Epidermal melanocyte (primary cell): ENCODE data around the gene RALA.
A peak's percentile ranks its signal among the peaks of the same experiment; 100 is the strongest.
"Not testable (repeated sequence)": the region's sequence is repeated elsewhere in the genome, so short reads cannot be mapped to it uniquely, and the experiment has no call there.

Source experiments
- DNase-seq: peaks from one replicate; pipeline ENCODE4 v3.0.0; 2011; ENCODE audit warnings: low spot score; ENCODE audit not compliant: insufficient read length

Gene RALA

DNA sequence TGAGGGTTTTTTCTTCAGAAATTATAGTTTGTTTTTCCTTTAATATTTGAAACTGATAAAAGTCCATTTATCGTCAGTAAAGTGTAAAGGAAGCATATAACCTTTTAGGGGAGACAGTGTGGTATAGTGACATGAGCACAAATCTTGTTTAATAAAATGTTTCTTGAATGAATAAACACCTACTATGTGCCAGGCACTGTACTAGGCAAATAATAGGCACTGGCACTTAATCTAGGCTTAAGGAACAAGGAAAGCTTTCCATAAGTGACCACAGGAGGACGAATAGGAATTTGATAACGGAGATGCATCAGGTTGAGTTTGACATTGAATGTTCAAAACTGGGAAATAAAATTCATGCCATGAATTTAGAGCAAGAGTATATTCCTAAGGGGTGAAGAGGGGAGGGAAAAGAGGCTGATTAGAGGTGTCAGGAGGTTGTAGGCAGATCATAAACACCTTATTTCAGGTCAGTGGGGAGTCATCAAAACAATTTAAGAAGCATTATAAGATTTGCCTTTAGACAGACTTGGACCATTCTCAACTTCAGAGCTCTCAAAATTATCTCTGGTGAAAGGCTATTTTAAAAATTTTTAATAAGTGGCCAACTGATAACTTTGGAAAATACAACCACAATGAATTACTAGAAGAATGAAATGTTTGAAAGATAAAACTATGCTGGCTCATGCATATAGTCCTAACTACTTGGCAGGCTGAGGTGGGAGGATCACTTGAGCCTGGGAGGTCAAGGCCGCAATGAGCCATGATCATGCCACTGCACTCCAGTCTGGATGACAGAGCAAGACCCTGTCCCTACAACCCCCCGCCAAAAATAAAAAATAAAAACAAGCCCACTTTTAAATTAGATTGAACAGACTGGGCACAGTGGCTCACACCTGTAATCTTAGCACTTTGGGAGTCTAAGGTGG is 22.4 kb downstream of the RALA start:
- no peak for DNase-seq

DNA sequence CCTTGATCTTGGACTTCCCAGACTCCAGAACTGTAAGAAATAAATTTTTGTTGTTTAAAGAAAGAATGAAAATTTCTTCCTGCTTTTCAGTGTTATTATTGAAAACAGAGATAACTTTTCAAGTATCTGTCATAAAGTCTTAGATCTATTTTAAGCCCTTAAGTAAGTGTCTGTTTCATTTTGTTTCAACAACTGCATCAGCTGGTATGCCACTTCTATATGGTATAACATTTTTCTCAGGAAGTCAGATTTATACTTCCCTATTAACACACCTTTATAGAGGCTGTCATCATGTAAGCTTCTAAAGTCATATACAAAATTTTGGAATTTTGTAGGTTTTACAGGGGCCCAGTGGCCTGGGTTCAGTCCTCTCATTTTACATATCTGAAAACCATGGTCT is 24.4 kb downstream of the RALA start:
- DNase-seq: no peak

DNA sequence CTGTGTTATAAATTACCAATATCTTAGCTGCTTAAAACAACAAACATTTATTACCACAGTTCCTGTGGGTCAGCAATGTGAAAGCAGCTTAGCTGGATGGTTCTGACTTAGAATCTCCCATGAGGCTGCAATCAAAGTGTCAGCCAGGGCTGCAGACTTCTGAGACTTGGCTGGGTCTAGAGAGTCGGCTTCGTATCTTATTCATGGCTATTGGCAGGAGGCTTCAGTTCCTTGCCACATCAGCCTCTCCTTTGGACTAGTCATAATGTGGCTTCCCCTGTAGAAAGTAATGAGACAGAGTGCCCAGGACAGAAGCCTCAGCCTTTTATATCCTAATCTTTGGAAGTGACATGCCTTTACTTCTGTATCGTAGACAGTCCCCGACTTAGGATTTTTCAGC is 27.3 kb downstream of the RALA start:
- no peak for DNase-seq

- DNase-seq: peak; percentile 41
Measured at GRCh38 chr7:39651265-39651664, 27.9 kb downstream of the RALA start.

GRCh38 chr7:39656415-39656814 is 33.0 kb downstream of the RALA start:
- no peak for DNase-seq

DNA sequence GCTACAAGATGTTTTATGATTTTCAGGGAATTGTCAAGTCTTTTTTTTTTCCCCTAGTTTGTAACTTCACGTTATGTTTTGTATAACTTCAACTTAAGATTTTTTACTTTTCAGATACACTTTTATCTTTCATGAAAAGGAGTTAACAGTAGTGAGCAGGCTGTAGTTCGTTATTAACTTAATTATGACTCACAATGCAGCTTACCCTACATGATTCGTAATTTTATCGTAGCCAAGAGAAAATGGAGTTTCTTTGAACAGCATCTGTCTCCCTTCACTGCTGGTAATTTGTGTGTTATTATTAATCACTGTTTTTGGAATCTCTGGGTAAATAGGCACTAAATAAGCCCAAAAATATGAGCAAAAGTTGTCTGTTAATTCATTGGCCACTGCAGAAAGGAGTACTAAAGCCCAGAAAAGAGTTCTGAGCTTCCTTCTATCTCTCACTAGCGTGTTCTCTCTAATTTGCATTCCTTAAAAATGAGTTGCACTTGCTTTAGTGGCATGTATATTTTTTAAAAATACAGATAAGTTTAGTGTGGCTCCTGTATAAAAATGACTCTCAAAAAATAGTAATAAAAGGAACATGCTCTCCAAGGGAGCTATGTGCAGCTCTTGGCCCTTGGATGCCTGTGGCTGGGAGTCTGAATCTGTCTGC is 36.1 kb downstream of the RALA start:
- no peak for DNase-seq

GRCh38 chr7:39661960-39662359 is 38.6 kb downstream of the RALA start:
- DNase-seq: no peak

DNA sequence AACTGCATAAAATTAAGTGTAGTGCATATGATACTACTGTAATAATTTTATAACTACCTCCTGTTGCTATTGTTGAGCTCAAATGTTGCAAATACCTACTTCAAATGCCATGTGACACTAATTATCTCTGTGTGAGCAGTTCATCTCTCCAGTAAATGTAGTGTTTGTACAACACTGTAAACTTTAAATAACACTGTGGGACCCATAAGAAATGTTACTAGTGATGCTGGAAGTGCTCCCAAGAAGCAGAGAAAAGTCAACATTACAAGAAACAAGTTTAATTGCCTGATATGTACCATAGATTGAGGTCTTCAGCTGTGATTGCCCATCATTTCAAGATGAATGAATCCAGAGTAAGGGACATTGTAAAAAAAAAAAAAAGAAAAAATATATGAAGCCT is 39.9 kb downstream of the RALA start:
- no peak for DNase-seq

DNA sequence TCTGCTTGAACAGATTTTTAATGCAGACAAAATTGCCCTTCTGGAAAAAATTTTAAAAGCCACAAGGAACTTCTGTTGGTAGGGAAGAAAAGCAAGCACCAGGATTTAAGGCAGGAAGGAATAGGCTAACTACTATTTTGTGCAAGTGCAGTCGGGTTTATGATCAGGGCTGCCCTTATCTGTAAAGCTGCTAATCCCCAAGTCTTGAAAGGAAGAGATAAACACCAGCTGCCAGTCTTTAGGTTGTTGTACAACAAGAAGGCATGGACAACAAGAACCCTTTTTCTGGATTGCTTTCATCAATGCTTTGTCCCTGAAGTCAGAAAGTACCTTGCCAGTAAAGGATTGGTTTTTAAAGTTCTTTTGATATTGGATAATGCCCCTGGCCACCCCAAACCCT is 40.7 kb downstream of the RALA start:
- DNase-seq: no peak

DNA sequence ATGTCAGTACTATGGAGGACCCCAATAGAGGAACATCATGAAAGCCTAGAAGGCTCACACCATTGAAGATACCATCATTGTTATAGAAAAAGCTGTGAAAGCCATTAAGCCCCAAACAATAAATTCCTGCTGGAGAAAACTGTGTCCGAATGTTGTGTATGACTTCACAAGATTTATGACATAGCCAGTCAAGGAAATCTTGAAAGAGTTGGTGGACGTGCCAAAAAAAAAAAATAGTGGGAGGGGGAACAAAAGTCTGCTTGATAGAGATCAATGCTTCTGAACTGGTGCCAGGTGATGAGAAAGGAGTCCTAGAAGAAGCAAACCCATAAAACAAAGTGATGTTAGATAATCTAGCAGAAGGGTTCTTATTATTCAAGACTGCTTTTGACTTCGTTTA is 41.2 kb downstream of the RALA start:
- DNase-seq: no peak

DNA sequence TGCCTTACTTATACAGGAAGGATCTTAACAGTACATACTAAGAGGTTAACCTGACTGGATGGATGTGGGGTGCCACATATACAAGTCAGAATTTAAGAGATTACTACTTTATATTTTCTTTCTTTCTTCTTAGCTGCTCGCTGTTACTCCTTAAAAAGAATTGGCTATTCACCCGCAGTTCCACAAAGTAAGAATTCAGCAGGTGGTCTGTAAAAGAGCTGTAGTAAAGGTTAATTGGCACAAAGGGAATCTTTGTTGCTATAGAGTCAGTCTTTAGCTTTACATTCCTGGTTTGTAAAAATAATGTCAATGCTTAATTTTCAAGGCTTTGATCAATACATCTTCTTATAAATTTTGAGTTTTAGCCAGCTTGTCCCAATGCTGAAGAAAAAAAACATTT is 43.2 kb downstream of the RALA start:
- DNase-seq: no peak

GRCh38 chr7:39667341-39667923 is 44.1 kb downstream of the RALA start:
- DNase-seq: no peak

DNA sequence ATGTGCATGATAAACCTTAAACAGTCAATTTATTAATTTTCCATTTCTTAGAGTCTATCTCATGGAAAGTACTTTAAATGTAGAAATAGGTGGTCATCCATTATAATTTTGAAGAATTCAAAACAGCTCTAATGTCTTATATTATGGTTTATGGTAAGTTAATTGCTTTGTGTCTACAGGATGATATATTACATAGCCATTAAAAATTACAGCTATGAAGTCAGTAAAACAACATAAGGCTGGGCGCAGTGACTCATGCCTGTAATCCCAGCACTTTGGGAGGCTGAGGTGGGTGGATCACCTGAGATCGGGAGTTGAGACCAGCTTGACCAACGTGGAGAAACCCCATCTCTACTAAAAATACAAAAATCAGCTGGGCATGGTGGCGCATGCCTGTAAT is 44.9 kb downstream of the RALA start:
- DNase-seq: not testable (repeated sequence)

- no peak for DNase-seq
Measured at GRCh38 chr7:39670052-39670451, 46.7 kb downstream of the RALA start.

GRCh38 chr7:39670934-39671333 is 47.6 kb downstream of the RALA start:
- no peak for DNase-seq

- DNase-seq: no peak
Measured at GRCh38 chr7:39672176-39672575, 48.8 kb downstream of the RALA start.

DNA sequence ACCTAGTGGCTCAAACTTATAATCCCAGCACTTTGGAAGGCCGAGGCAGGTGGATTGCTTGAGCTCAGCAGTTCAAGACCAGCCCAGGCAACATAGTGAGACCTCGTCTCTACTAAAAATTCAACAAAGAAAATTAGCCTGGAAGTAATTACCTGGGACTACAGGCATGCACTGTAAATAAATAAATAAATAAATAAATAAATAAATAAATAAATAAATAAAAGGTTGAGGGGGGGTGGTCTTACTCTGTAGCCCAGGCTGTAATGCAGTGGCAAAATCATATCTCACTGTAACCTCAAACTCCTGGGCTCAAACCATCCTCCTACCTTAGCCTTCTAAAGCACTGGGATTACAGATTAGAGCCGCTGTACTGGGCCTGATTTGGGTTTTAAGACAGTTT is 50.5 kb downstream of the RALA start:
- no peak for DNase-seq

DNA sequence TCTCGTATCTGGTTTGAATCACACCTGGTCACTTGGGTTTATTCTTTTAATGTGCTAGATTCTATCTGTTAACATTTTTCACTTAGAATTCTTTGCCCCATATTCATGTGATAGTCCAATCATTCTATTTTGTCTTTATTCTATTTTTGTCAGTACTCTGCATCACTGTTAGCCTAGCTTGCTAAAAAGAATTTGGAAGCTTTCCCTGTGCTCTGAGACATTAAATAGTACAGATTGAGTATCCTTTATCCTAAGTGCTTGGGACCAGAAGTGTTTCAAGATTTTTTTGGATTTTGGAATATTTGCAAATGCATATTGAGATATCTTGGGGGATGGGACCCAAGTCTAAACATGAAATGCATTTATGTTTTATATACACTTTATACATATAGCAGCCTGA is 51.0 kb downstream of the RALA start:
- no peak for DNase-seq

DNA sequence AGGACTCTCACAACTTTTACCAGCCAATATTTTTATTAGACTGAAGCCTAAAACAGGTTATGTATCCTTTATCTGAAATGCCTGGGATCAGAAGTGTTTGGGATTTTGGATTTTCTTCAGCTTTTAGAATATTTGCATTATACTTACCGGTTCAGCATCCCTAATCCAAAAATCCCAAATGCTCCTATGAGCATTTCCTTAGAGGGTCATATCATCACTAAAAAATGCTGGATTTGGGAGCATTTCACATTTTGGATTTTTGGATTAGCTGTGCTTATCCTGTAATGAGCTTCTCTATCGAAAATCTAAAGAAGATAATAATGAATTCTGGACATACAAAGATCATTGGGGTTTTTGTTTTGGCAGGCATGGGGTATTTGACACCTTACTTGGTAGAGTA is 53.0 kb downstream of the RALA start:
- DNase-seq: no peak

GRCh38 chr7:39678930-39679709 is 55.7 kb downstream of the RALA start:
- DNase-seq: no peak

- DNase-seq: not testable (repeated sequence)
Measured at GRCh38 chr7:39679874-39680273, 56.5 kb downstream of the RALA start.
